Hepatocyte (in vitro differentiated cells): ENCODE measurements around the gene NPHS2. TPM values are rescaled to one million over a fixed set of nuclear protein-coding genes. Genes with fewer than 3 reads are reported as not detected.

Experiments used
- DNase-seq: peaks from one replicate; pipeline ENCODE4 v3.0.0-alpha.2; 2016; ENCODE audit warnings: low spot score
- H2AFZ ChIP-seq: fragments of 200-600 bp; sonication (generic); 2 replicates; pipeline ENCODE4 v1.6.0; 2016; ENCODE audit warnings: antibody characterized with exemption, mild to moderate bottlenecking
- H3K27ac ChIP-seq: fragments of 200-600 bp; sonication (generic); 2 replicates; pipeline ENCODE4 v1.5.1; 2016; ENCODE audit warnings: mild to moderate bottlenecking
- H3K27me3 ChIP-seq: fragments of 200-600 bp; sonication (generic); 2 replicates; pipeline ENCODE4 v1.6.1; 2016
- H3K36me3 ChIP-seq: fragments of 200-600 bp; sonication (generic); replicated peaks from 2 replicates; pipeline ENCODE4 v1.5.1; 2016; ENCODE audit warnings: low read depth; ENCODE audit not compliant: insufficient read depth
- H3K4me1 ChIP-seq: fragments of 200-600 bp; sonication (generic); 2 replicates; pipeline ENCODE4 v1.5.1; 2016; ENCODE audit warnings: mild to moderate bottlenecking, moderate library complexity; ENCODE audit not compliant: insufficient read depth
- H3K4me2 ChIP-seq: fragments of 200-600 bp; sonication (generic); 2 replicates; pipeline ENCODE4 v1.6.0; 2016
- H3K4me3 ChIP-seq: fragments of 200-600 bp; sonication (generic); 2 replicates; pipeline ENCODE4 v1.5.1; 2016; ENCODE audit warnings: mild to moderate bottlenecking
- H3K79me2 ChIP-seq: fragments of 200-600 bp; sonication (generic); 2 replicates; pipeline ENCODE4 v1.6.0; 2017; ENCODE audit warnings: mild to moderate bottlenecking
- H3K9me2 ChIP-seq: fragments of 200-600 bp; sonication (generic); replicated peaks from 2 replicates; pipeline ENCODE4 v1.6.0; 2017; ENCODE audit warnings: mild to moderate bottlenecking; ENCODE audit not compliant: insufficient read depth
- H3K9me3 ChIP-seq: fragments of 200-600 bp; sonication (generic); 2 replicates; pipeline ENCODE4 v1.5.1; 2016; ENCODE audit warnings: low read depth, mild to moderate bottlenecking
- H4K20me1 ChIP-seq: fragments of 200-600 bp; sonication (generic); 2 replicates; pipeline ENCODE4 v1.6.0; 2016; ENCODE audit warnings: mild to moderate bottlenecking; ENCODE audit not compliant: insufficient read depth, poor library complexity, severe bottlenecking
- CTCF ChIP-seq: fragments of 200-600 bp; sonication (generic); IDR thresholded peaks from 2 replicates; pipeline ENCODE4 v1.5.1; 2016; ENCODE audit warnings: antibody characterized with exemption, mild to moderate bottlenecking; ENCODE audit not compliant: poor library complexity
- EZH2 ChIP-seq: fragments of 200-600 bp; sonication (generic); IDR thresholded peaks from 2 replicates; pipeline ENCODE4 v1.6.1; 2016; ENCODE audit warnings: antibody characterized with exemption, mild to moderate bottlenecking, borderline replicate concordance
- EZH2phosphoT487 ChIP-seq: fragments of 200-600 bp; sonication (generic); IDR thresholded peaks from one replicate; pipeline ENCODE4 v1.6.1; 2018; ENCODE audit warnings: antibody characterized with exemption, mild to moderate bottlenecking, low read depth, moderate library complexity; ENCODE audit not compliant: unreplicated experiment, severe bottlenecking
- WGBS: methylation state at CpG from one replicate; pipeline ENCODE4 v1.1.6; 2016; ENCODE audit warnings: low lambda C conversion rate; ENCODE audit errors: missing lambda C conversion rate; 5-methylcytosine and 5-hydroxymethylcytosine counted together
- polyA plus RNA-seq: library from polyadenylated mRNA; unstranded; fragments of >200 nt; fragmentation: Nextera tagmentation; extraction: Ambion mirVana; gene quantifications from 2 replicates; pipeline ENCODE4 v1.2.1, GENCODE V29; 2016
- total RNA-seq: library from RNA; depleted of rRNA; stranded (reverse); fragments of >200 nt; gene quantifications from 2 replicates; pipeline ENCODE4 v1.2.3, GENCODE V29; 2014

NPHS2 gene
- not detected in 2 replicates for total RNA-seq
- not detected in 2 replicates for polyA plus RNA-seq

DNA sequence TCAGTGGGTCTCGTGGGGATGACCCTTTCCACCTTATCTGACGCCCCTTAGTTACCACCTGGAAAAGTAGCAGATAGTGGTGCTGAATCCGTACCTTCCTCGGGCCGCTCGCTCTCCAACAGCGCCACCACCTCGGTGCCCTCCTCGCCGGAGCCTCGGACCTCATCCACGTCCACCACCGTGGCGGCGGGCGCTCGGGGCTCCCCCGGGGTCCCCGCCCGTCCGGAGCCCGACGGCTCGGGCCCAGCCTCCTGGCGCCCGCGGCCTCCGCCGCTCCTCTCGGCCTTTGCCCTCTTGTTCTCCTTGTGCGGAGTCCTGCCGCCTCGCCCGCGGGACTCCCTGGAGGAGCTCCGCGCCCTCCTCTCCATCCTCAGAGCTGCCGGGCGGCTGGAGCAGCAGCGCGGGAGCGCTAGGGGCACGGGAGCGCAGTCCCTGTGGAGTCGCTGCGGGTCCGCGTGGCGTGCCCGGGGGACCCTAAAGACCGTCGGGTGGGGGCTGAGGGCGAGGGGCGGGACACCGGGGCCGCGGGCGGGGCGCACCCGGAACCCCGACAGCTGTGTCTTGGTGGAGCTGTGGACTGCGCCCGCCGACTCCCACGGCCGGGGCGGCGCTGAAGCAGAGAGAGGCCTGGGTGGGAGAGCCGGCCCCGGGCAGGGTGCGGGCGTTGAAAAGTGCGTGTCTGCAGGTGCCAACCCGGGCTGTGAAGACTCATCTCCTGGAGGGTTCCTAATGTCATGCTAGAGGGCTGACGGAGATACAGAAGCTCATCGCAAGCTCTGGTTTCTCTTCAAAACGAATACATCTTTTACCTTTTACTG is at the start of gene NPHS2:
Gene NPHS2 (minus strand): TSS at position 452 of the 818 bp plus-strand sequence. CDS start 84 bp downstream, at position 368.
- peak; percentile 79 for TF ChIP-seq EZH2
- TF ChIP-seq EZH2phosphoT487, result no peak
- 7% methylated on average over 65 of the region's 77 CpGs for WGBS
- H4K20me1 ChIP-seq, result no peaks in the 10 kb centered on the region
- H2AFZ ChIP-seq, result no peak within 1 kb of the TSS
- H3K4me2 ChIP-seq, result peak within 1 kb of the TSS; percentile 84
- no peaks in the 10 kb centered on the region for H3K79me2 ChIP-seq
- no peak within 1 kb of the TSS for H3K4me3 ChIP-seq
- H3K27ac ChIP-seq, result no peak within 1 kb of the TSS
- no peaks in the 10 kb centered on the region for H3K9me3 ChIP-seq
- no peaks in the 10 kb centered on the region for H3K9me2 ChIP-seq
- no peaks in the 10 kb centered on the region for H3K36me3 ChIP-seq
- no peaks in the 10 kb centered on the region for H3K4me1 ChIP-seq
- DNase-seq, result no peak
- H3K27me3 ChIP-seq, result peaks cover 57% of the 10 kb centered on the region

DNA sequence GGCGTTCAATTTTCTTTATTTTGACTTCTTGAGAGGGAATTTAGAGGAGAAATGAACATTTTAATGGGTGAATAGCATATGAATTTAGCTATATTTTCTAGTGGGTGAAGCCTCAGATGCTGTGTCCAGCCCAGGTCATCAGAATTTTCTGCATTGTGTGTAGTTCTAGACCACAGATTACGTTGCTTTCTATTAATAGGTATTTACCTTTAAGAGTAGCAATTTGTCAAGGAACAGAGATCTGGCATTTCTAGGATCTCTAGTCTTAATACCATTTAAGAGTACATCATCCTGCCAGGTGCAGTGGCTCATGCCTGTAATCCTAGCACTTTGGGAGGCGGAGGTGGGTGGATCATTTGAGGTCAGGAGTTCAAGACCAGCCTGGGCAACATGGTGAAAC is 36.6 kb upstream of the NPHS2 start:
- 77% methylated on average over 3 of the region's 3 CpGs for WGBS
- DNase-seq, result no peak
- no peak for TF ChIP-seq CTCF
- TF ChIP-seq EZH2, result no peak
- no peak for TF ChIP-seq EZH2phosphoT487
- H4K20me1 ChIP-seq, result no peaks in the 10 kb centered on the region
- H3K36me3 ChIP-seq, result no peaks in the 10 kb centered on the region
- H2AFZ ChIP-seq, result no peak overlapping the region
- H3K27me3 ChIP-seq, result no peaks in the 10 kb centered on the region
- no peak overlapping the region for H3K4me2 ChIP-seq
- H3K9me3 ChIP-seq, result no peaks in the 10 kb centered on the region
- H3K9me2 ChIP-seq, result no peaks in the 10 kb centered on the region
- no peaks in the 10 kb centered on the region for H3K4me1 ChIP-seq
- no peak overlapping the region for H3K27ac ChIP-seq
- H3K79me2 ChIP-seq, result no peaks in the 10 kb centered on the region
- no peak overlapping the region for H3K4me3 ChIP-seq

- H3K27ac ChIP-seq, result no peak overlapping the region
- no peaks in the 10 kb centered on the region for H3K4me1 ChIP-seq
- H4K20me1 ChIP-seq, result no peaks in the 10 kb centered on the region
- no peaks in the 10 kb centered on the region for H3K9me3 ChIP-seq
- no peak overlapping the region for H3K4me3 ChIP-seq
- H3K79me2 ChIP-seq, result no peaks in the 10 kb centered on the region
- 84% methylated on average over 1 of the region's 1 CpG for WGBS
- H3K9me2 ChIP-seq, result no peaks in the 10 kb centered on the region
- no peak overlapping the region for H2AFZ ChIP-seq
- TF ChIP-seq CTCF, result no peak
- TF ChIP-seq EZH2, result no peak
- TF ChIP-seq EZH2phosphoT487, result no peak
- H3K36me3 ChIP-seq, result no peaks in the 10 kb centered on the region
- no peak for DNase-seq
- peaks cover under 1% of the 10 kb centered on the region for H3K27me3 ChIP-seq
- no peak overlapping the region for H3K4me2 ChIP-seq
These were observed 25.3 kb upstream of the NPHS2 start for GRCh38 chr1:179601093-179601492.

GRCh38 chr1:179599623-179600249 is 24.0 kb upstream of the NPHS2 start:
- Histone ChIP-seq H2AFZ (no peak overlapping the region), H3K9me2 (no peaks in the 10 kb centered on the region), H3K36me3 (no peaks in the 10 kb centered on the region), H4K20me1 (no peaks in the 10 kb centered on the region), H3K27ac (no peak overlapping the region), H3K27me3 (peaks cover 10% of the 10 kb centered on the region), H3K4me2 (no peak overlapping the region), H3K79me2 (no peaks in the 10 kb centered on the region), H3K4me1 (no peaks in the 10 kb centered on the region), H3K9me3 (no peaks in the 10 kb centered on the region), H3K4me3 (no peak overlapping the region)
- peak; percentile 59 for DNase-seq
- TF ChIP-seq CTCF (peak; percentile 59), EZH2 (no peak)
